Hepatocyte (in vitro differentiated cells): ENCODE data around the gene PLAC8L1.

Experiments used
- CTCF ChIP-seq: fragments of 200-600 bp; sonication (generic); IDR thresholded peaks from 2 replicates; pipeline ENCODE4 v1.5.1; 2016; ENCODE audit warnings: antibody characterized with exemption, mild to moderate bottlenecking; ENCODE audit not compliant: poor library complexity
- EZH2phosphoT487 ChIP-seq: fragments of 200-600 bp; sonication (generic); IDR thresholded peaks from one replicate; pipeline ENCODE4 v1.6.1; 2018; ENCODE audit warnings: antibody characterized with exemption, mild to moderate bottlenecking, low read depth, moderate library complexity; ENCODE audit not compliant: unreplicated experiment, severe bottlenecking

- TF ChIP-seq EZH2phosphoT487 (no peak), CTCF (no peak)
Observed at GRCh38 chr5:146078566-146078965, 26.8 kb downstream of the PLAC8L1 start.
